GDM1 (cell line): ENCODE measurements around the gene SLC32A1.

Source experiments
- DNase-seq: peaks from one replicate; lab custom pipeline; 2025; lab: John Stamatoyannopoulos, UW

Gene SLC32A1

GRCh38 chr20:38755324-38755910 lies 31.1 kb downstream of the SLC32A1 start:
- DNase-seq: no peak

GRCh38 chr20:38757145-38757775 lies 33.0 kb downstream of the SLC32A1 start:
- no peak for DNase-seq

GRCh38 chr20:38759106-38759505 lies 34.8 kb downstream of the SLC32A1 start:
- no peak for DNase-seq

GRCh38 chr20:38760978-38761377 lies 36.7 kb downstream of the SLC32A1 start:
- no peak for DNase-seq

- DNase-seq: no peak
Measured at GRCh38 chr20:38762174-38762573, 37.9 kb downstream of the SLC32A1 start.

- no peak for DNase-seq
Measured at GRCh38 chr20:38763616-38764015, 39.3 kb downstream of the SLC32A1 start.

GRCh38 chr20:38764567-38765318 lies 40.5 kb downstream of the SLC32A1 start:
- no peak for DNase-seq

- no peak for DNase-seq
Measured at GRCh38 chr20:38766071-38766470, 41.8 kb downstream of the SLC32A1 start.

- no peak for DNase-seq
Measured at GRCh38 chr20:38769376-38770295, 45.4 kb downstream of the SLC32A1 start.

GRCh38 chr20:38770546-38770945 lies 46.3 kb downstream of the SLC32A1 start:
- no peak for DNase-seq

GRCh38 chr20:38770970-38771369 lies 46.7 kb downstream of the SLC32A1 start:
- no peak for DNase-seq

- no peak for DNase-seq
Measured at GRCh38 chr20:38771621-38772020, 47.3 kb downstream of the SLC32A1 start.

GRCh38 chr20:38774167-38774566 lies 49.9 kb downstream of the SLC32A1 start:
- no peak for DNase-seq

GRCh38 chr20:38776363-38776762 lies 52.1 kb downstream of the SLC32A1 start:
- no peak for DNase-seq
